RWPE1 (cell line): ENCODE measurements around the gene LDLRAD4.

Source experiments
- CTCF ChIA-PET: fragments of 350-600 bp; sonication (Branson Sonifier 250); formaldehyde crosslinking; extraction: SDS; loops from one replicate; lab custom pipeline; 2021; lab: Yijun Ruan, JAX
- POLR2A ChIA-PET: fragments of 400-600 bp; formaldehyde crosslinking; extraction: SDS; loops from one replicate; lab custom pipeline; 2020; ENCODE audit warnings: antibody characterized with exemption; ENCODE audit not compliant: low non-redundant PET; lab: Yijun Ruan, JAX
- DNase-seq: peaks from one replicate; pipeline ENCODE4 v3.0.0; 2012; ENCODE audit warnings: low spot score
- H3K27ac ChIP-seq: fragments of 450-650 bp; 2 replicates; pipeline ENCODE4 v1.5.1; 2017
- TF ChIP-seq, protein P1 (sequence below): fragments of 450-650 bp; conservative IDR thresholded peaks from 2 replicates; pipeline ENCODE4 v1.5.1; 2017; ENCODE audit warnings: low read depth, mild to moderate bottlenecking

The LDLRAD4 gene

DNA sequence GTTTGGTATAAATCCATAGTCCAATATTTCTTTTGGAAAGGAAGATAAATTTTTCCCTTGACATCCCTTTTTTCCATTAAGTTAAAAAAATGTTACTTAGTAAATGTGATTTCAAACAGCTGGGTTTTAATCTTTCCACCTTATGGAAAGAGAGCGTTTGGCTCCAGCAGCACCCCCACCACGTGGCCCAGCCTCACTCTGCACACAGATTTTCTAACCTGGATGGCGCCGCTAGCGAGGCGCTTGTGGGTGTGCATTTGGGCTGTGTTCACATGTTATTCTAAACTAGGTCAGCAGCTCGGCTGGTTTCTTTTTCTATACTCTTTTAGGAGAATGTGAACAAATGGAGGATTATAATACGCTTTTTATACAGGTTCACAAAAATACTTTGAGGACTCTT lies 218.0 kb downstream of the LDLRAD4 start:
- no peak for DNase-seq
- TF ChIP-seq, protein P1, sequence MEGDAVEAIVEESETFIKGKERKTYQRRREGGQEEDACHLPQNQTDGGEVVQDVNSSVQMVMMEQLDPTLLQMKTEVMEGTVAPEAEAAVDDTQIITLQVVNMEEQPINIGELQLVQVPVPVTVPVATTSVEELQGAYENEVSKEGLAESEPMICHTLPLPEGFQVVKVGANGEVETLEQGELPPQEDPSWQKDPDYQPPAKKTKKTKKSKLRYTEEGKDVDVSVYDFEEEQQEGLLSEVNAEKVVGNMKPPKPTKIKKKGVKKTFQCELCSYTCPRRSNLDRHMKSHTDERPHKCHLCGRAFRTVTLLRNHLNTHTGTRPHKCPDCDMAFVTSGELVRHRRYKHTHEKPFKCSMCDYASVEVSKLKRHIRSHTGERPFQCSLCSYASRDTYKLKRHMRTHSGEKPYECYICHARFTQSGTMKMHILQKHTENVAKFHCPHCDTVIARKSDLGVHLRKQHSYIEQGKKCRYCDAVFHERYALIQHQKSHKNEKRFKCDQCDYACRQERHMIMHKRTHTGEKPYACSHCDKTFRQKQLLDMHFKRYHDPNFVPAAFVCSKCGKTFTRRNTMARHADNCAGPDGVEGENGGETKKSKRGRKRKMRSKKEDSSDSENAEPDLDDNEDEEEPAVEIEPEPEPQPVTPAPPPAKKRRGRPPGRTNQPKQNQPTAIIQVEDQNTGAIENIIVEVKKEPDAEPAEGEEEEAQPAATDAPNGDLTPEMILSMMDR = no peak
- POLR2A ChIA-PET = no interaction called here
- no peak overlapping the region for H3K27ac ChIP-seq
- CTCF ChIA-PET = no interaction called here

DNA sequence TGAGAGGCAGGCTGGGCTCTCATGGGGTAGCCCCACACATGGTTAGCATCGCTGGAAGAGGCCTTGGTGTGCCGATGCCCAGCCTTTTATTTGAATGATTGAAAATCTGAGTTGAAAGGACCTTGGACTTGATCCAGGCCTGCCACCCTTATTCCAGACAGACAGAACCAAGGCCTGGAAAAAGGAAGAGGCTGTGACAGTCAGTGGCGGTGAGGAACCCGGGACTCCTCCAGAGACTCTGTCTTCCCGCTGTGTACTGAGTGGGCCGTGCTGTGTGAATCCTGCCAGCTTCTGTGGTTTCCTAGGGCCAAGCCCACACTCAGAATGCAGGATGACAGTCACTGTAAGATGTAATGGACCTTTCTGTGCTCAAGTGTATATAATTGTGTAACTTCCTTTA lies 218.5 kb downstream of the LDLRAD4 start:
- ChIA-PET CTCF (no interaction called here), POLR2A (no interaction called here)
- TF ChIP-seq, protein P1 = no peak
- DNase-seq = no peak
- H3K27ac ChIP-seq = no peak overlapping the region

DNA sequence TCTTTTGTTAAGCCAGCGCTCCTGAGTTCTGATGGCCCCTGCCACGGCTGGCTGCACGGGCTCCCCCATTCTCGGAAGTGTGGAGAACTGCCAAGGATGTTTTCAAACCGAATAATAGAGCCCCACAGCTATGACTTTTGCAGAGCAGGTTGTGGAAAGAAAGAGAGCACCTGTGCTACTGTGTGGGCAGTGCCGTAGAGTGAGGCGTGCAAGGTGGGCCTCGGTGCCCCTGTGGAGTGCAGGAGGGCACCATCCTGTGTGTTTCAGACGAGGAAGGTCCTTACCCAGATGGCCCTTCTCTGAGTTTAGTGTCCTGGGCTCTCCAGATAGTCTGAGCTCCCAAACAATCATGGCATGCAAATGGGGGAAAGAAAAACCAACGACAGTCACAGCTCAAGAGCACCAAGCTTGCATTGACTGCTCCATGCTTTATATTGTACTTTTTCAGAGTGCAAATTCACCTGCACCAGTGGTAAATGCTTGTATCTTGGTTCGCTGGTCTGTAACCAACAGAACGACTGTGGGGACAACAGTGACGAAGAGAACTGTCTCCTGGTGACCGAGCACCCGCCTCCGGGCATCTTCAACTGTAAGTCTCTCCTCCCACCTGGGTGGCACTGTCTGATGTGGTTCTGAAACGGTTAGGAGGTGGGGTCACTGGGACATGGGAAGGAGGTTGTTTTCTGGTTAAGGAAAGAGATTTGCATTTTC lies 219.4 kb downstream of the LDLRAD4 start:
- TF ChIP-seq, protein P1 = no peak
- DNase-seq = no peak
- POLR2A ChIA-PET = no interaction called here
- H3K27ac ChIP-seq = no peak overlapping the region
- CTCF ChIA-PET = no interaction called here

DNA sequence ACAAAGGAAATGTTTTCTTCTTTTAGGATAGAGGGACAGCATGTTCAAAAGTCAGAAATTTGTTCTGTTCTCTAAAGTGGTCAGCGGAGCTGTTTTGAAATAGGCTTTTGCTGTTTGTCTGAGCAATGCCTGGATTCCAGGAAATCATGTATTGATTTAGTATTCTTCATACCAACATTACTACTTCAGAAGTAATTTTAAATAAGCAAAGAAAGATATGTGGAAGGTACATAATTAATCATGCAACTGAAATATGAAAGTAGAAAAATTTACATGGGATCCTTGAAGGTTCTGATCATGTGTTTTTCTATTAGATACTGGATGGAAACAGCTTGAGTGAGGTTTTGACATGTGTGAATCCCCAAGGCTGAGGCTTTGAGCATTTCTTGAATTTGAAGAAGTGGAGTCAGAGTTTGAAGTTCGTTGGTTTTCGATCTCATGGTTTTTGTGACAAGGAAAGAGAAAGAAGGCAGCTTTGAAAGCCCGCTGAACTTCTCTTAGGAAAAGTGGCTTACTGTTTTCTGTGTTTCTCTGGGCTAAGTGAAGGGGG lies 220.0 kb downstream of the LDLRAD4 start:
- ChIA-PET CTCF (no interaction called here), POLR2A (no interaction called here)
- TF ChIP-seq, protein P1 = no peak
- no peak for DNase-seq
- no peak overlapping the region for H3K27ac ChIP-seq

DNA sequence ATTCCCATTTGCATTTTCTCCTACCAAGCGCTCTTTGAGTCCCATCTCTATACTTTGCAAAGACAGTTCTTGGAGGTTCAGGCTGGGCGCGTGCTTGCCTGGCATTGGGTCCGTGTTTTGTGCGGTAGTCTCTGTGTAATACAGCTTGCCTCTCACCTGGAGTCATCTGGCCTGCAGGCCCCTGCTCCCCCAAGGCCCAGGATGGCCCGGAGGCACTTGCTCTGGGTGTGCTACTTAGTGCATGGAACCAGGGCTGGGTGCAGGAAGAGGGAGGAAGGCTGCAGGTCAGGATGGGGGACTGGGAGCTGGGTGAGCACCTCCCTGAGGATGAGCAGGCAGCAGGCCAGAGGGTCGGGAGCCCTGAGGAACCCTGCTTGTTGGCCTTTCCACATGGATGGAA lies 220.9 kb downstream of the LDLRAD4 start:
- ChIA-PET POLR2A (no interaction called here), CTCF (no interaction called here)
- TF ChIP-seq, protein P1 = no peak
- no peak overlapping the region for H3K27ac ChIP-seq
- DNase-seq = no peak

DNA sequence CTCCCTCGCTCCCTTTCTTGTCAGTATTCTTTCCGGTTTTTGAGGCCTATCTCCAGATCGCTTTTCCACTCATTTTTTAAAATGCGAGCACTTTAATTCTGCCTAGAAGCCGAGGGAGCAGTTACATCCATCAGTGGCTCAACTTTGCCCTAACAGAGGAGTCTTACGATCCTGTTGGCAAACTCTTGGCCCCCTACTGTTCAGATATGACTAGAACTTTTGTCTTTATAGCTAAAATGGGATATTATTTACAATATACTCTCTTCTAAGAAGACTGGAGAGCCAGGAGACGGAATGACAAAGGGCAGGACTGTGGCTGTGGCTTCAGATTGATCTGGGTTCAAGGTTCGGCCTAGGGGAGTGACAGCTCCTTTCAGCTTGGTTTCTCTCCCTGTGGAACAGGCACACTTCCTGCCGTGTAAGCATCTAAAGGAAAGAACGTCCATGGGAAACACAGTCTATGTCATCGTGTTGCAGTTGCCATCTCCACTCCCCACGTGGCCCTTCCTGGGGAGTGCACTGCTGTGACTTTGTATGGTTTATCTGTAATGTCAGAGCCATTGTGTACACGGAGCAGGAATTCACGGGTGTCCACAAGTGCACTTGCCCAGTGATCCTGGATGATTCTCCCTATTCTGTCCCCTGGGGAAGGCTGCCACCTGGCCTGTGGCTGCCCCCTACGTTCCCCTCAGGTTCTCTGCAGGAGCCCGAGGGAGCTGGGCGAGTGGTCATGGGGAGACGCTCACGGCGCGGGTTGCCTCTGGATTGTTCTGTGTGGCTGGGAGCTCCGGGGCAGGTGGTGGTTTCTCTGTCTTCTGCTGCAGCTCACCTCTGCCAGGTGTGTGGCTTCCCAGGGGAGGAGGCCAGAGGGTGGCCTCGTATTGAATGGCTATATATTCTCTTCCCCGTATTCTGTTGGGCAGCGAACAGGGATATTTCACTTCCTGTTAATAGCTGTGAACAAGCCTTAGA lies 222.0 kb downstream of the LDLRAD4 start:
- ChIA-PET POLR2A (no interaction called here), CTCF (interaction anchor here (0.6 kb wide), 1 partner anchor 30 kb away, joined by 3 read pairs; no protein-coding TSS in a partner anchor)
- no peak for DNase-seq
- TF ChIP-seq, protein P1 = no peak
- no peak overlapping the region for H3K27ac ChIP-seq
